Brain microvascular endothelial cell (primary cell): Measurements from ENCODE around the gene INPP5D.
A peak's percentile ranks its signal among the peaks of the same experiment; 100 is the strongest.

Source experiments
- DNase-seq: peaks from one replicate; pipeline ENCODE4 v3.0.0-alpha.2; 2020
- H3K27ac ChIP-seq: fragments of 250-450 bp; sonication (Bioruptor Pico); 2 replicates; pipeline ENCODE4 v1.5.1; 2020; ENCODE audit warnings: mild to moderate bottlenecking, moderate library complexity
- H3K27me3 ChIP-seq: fragments of 250-450 bp; sonication (Bioruptor Pico); replicated peaks from 2 replicates; pipeline ENCODE4 v1.5.1; 2020; ENCODE audit warnings: mild to moderate bottlenecking
- H3K36me3 ChIP-seq: fragments of 250-450 bp; sonication (Bioruptor Pico); replicated peaks from 2 replicates; pipeline ENCODE4 v1.5.1; 2020; ENCODE audit warnings: mild to moderate bottlenecking
- H3K4me3 ChIP-seq: 2 replicates; pipeline ENCODE4 v1.5.1; 2011; ENCODE audit warnings: low read depth, mild to moderate bottlenecking, control low read depth, low read length, moderate library complexity
- in situ Hi-C: cut with HindIII; loops from 2 replicates; pipeline ENCODE4 v1.10.0; 2017; ENCODE audit warnings: low sequenced_read_pairs, low pct_ligation_motif_present
- TF ChIP-seq, protein P1 (sequence below): IDR thresholded peaks from 2 replicates; pipeline ENCODE4 v1.5.1; 2011; ENCODE audit warnings: low read depth, mild to moderate bottlenecking, moderate library complexity, low read length, control low read depth, inconsistent platforms; ENCODE audit errors: missing control alignments

INPP5D gene

GRCh38 chr2:233060501-233060979, 398 bp downstream of the INPP5D start:
- DNase-seq, result no peak
- TF ChIP-seq, protein P1, sequence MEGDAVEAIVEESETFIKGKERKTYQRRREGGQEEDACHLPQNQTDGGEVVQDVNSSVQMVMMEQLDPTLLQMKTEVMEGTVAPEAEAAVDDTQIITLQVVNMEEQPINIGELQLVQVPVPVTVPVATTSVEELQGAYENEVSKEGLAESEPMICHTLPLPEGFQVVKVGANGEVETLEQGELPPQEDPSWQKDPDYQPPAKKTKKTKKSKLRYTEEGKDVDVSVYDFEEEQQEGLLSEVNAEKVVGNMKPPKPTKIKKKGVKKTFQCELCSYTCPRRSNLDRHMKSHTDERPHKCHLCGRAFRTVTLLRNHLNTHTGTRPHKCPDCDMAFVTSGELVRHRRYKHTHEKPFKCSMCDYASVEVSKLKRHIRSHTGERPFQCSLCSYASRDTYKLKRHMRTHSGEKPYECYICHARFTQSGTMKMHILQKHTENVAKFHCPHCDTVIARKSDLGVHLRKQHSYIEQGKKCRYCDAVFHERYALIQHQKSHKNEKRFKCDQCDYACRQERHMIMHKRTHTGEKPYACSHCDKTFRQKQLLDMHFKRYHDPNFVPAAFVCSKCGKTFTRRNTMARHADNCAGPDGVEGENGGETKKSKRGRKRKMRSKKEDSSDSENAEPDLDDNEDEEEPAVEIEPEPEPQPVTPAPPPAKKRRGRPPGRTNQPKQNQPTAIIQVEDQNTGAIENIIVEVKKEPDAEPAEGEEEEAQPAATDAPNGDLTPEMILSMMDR, result no peak
- Histone ChIP-seq H3K27ac (no peak overlapping the region), H3K27me3 (no peaks in the 10 kb centered on the region), H3K36me3 (no peaks in the 10 kb centered on the region), H3K4me3 (no peak overlapping the region)
- in situ Hi-C loops, result no loop called here

DNA sequence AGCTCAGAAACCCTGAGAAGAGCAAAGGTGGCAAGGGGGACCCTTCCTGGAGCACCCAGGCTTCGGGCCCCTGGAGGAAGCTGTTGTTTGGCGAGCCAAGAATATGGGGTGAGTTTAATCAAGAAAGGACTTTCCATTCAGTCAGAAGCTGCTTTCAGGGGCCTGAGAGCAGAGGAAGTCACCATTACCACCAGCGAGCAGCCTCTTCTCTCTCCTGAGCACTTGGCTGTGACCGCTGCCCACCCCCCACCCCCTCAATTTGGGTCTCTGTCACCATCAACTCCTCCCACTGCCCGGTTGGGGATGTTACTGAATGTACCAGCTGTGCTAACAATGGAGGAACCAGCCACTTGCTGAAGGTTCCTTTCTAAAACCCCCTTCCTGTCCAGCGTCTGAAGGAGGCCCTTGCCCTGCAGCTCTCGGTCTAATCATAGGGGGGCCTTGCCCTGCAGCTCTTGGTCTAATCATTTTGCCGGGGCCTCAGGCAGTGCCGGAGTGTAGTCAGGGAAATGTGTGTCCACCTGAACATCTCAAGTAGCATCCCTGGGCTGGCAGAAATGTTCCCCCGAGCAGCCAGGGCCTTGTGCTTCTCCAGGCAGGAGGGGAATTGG, 943 bp downstream of the INPP5D start:
- DNase-seq, result no peak
- H3K27me3 ChIP-seq, result no peaks in the 10 kb centered on the region

GRCh38 chr2:233061591-233062450, 1.7 kb downstream of the INPP5D start:
- H3K36me3 ChIP-seq, result no peaks in the 10 kb centered on the region
- in situ Hi-C loops, result no loop called here
- H3K4me3 ChIP-seq, result no peak overlapping the region
- H3K27ac ChIP-seq, result no peak overlapping the region
- TF ChIP-seq, protein P1, result peak; percentile 42
- H3K27me3 ChIP-seq, result no peaks in the 10 kb centered on the region
- no peak for DNase-seq

More for the DNA sequence above, 943 bp downstream of the INPP5D start:
- TF ChIP-seq, protein P1, result no peak
- in situ Hi-C loops, result no loop called here
- no peaks in the 10 kb centered on the region for H3K36me3 ChIP-seq
- H3K4me3 ChIP-seq, result no peak overlapping the region
- no peak overlapping the region for H3K27ac ChIP-seq

- H3K27ac ChIP-seq, result no peak overlapping the region
Observed at GRCh38 chr2:233062451-233062850, 2.3 kb downstream of the INPP5D start.

GRCh38 chr2:233062946-233063268, 2.8 kb downstream of the INPP5D start:
- Histone ChIP-seq H3K4me3 (no peak overlapping the region), H3K27me3 (no peaks in the 10 kb centered on the region), H3K36me3 (no peaks in the 10 kb centered on the region), H3K27ac (no peak overlapping the region)
- in situ Hi-C loops, result no loop called here
- DNase-seq, result no peak
- TF ChIP-seq, protein P1, result no peak

More at GRCh38 chr2:233062451-233062850, 2.3 kb downstream of the INPP5D start:
- TF ChIP-seq, protein P1, result no peak
- in situ Hi-C loops, result no loop called here
- no peak for DNase-seq
- Histone ChIP-seq H3K4me3 (no peak overlapping the region), H3K27me3 (no peaks in the 10 kb centered on the region), H3K36me3 (no peaks in the 10 kb centered on the region)
